ENCODE measurements around the gene LPP. TPM values are rescaled to one million over a fixed set of nuclear protein-coding genes. Genes with fewer than 3 reads are reported as not detected.

The LPP gene
- polyA plus RNA-seq, 2 of the 4 experiments (the other 2 are of a cell fraction): 11.0 to 30.8 TPM

DNA sequence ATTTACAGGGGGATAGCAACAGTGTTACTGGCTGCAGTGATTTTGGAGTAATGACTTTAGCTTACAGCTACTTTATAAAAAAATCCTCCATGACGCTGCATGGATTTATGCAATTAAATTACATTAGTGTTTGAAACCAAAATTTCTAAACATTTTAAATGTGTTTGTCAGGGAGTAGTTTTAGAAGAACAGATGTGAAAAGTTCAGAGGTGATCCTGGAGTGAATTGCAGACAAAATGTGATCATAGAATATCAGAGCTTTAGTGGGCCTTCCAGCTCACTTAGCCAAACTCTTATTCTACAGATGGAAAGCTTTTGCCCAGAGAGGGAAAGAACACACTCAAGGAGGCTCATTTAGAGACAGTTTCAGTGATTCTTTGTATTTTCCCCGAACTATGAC lies 376.3 kb downstream of the LPP start:
- DNase-seq (ENCODE audit: low read depth in 1 of 2, low spot score in 1 of 2) (no peak), ATAC-seq (no peak), FAIRE-seq (no peak)
- ChIA-PET CTCF (interaction anchor here (0.6 to 1.6 kb wide), 4 partner anchors 10 to 839 kb away, joined by 3 to 7 read pairs (median 4); no protein-coding TSS in a partner anchor), POLR2A (no interaction called here)
- no peak overlapping the region for H3K4me3 ChIP-seq
- H3K9me3 ChIP-seq: no peaks in the 10 kb centered on the region
- 96% methylated on average over 2 of the region's 2 CpGs for WGBS (ENCODE audit: missing lambda C conversion rate)
- no peak overlapping the region for H3K27ac ChIP-seq
- H3K4me2 ChIP-seq: no peak overlapping the region
- peaks cover 56% of the 10 kb centered on the region for H3K4me1 ChIP-seq
- no peak for TF ChIP-seq PHF8 (IDR thresholded peaks at IDR 0.05; ENCODE audit: borderline replicate concordance, low read depth)
- TF ChIP-seq, protein P1, sequence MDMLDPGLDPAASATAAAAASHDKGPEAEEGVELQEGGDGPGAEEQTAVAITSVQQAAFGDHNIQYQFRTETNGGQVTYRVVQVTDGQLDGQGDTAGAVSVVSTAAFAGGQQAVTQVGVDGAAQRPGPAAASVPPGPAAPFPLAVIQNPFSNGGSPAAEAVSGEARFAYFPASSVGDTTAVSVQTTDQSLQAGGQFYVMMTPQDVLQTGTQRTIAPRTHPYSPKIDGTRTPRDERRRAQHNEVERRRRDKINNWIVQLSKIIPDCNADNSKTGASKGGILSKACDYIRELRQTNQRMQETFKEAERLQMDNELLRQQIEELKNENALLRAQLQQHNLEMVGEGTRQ (IDR thresholded peaks at IDR 0.05): no peak
- TF ChIP-seq, protein P2, sequence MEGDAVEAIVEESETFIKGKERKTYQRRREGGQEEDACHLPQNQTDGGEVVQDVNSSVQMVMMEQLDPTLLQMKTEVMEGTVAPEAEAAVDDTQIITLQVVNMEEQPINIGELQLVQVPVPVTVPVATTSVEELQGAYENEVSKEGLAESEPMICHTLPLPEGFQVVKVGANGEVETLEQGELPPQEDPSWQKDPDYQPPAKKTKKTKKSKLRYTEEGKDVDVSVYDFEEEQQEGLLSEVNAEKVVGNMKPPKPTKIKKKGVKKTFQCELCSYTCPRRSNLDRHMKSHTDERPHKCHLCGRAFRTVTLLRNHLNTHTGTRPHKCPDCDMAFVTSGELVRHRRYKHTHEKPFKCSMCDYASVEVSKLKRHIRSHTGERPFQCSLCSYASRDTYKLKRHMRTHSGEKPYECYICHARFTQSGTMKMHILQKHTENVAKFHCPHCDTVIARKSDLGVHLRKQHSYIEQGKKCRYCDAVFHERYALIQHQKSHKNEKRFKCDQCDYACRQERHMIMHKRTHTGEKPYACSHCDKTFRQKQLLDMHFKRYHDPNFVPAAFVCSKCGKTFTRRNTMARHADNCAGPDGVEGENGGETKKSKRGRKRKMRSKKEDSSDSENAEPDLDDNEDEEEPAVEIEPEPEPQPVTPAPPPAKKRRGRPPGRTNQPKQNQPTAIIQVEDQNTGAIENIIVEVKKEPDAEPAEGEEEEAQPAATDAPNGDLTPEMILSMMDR (IDR thresholded peaks at IDR 0.05): no peak
- TF ChIP-seq, protein P3, sequence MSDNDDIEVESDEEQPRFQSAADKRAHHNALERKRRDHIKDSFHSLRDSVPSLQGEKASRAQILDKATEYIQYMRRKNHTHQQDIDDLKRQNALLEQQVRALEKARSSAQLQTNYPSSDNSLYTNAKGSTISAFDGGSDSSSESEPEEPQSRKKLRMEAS (IDR thresholded peaks at IDR 0.05): no peak
- TF ChIP-seq, protein P4, sequence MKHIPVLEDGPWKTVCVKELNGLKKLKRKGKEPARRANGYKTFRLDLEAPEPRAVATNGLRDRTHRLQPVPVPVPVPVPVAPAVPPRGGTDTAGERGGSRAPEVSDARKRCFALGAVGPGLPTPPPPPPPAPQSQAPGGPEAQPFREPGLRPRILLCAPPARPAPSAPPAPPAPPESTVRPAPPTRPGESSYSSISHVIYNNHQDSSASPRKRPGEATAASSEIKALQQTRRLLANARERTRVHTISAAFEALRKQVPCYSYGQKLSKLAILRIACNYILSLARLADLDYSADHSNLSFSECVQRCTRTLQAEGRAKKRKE (CRISPR knock-in tag; IDR thresholded peaks at IDR 0.05; ENCODE audit: low read depth): no peak
- TF ChIP-seq, protein P5, sequence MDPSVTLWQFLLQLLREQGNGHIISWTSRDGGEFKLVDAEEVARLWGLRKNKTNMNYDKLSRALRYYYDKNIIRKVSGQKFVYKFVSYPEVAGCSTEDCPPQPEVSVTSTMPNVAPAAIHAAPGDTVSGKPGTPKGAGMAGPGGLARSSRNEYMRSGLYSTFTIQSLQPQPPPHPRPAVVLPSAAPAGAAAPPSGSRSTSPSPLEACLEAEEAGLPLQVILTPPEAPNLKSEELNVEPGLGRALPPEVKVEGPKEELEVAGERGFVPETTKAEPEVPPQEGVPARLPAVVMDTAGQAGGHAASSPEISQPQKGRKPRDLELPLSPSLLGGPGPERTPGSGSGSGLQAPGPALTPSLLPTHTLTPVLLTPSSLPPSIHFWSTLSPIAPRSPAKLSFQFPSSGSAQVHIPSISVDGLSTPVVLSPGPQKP (IDR thresholded peaks at IDR 0.05; ENCODE audit: low read depth, low read length): no peak
- no peak for TF ChIP-seq GATA3 (IDR thresholded peaks at IDR 0.05; ENCODE audit: borderline replicate concordance)
- TF ChIP-seq RCOR1 (IDR thresholded peaks at IDR 0.05; ENCODE audit: low read depth, low read length): no peak
- TF ChIP-seq RNF2 (IDR thresholded peaks at IDR 0.05; ENCODE audit: borderline replicate concordance, low read depth): no peak
- no peak for TF ChIP-seq ESRRA (IDR thresholded peaks at IDR 0.05; ENCODE audit: borderline replicate concordance, low read length)
- TF ChIP-seq CEBPB (IDR thresholded peaks at IDR 0.05): no peak
- no peak for TF ChIP-seq BHLHE40 (IDR thresholded peaks at IDR 0.05; ENCODE audit: low read depth, low read length)
- no peak for TF ChIP-seq RFX5 (IDR thresholded peaks at IDR 0.05)
- no peak for TF ChIP-seq ZSCAN20 (CRISPR knock-in tag; IDR thresholded peaks at IDR 0.05)

DNA sequence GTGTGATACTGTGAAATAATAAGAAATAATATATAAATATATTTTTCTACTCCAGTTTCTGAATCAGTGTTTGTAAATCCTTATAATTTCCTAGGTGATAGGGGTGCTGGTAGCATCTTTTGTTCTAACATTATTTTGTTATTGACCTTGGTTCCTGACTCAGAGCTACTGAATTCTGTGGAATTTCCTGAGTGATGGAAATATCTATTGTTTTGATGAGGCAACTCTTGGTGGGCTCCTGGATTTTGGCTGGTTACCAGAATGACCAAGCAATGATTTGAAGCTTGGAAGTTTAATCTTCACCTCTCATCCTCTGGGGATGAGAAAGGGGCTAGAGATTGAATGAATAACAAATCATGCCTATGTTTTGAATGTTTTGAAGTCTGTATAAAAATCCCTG lies 377.3 kb downstream of the LPP start:
- no peak overlapping the region for H3K27ac ChIP-seq
- FAIRE-seq: no peak
- DNase-seq (ENCODE audit: low read depth in 1 of 2, low spot score in 1 of 2): no peak

DNA sequence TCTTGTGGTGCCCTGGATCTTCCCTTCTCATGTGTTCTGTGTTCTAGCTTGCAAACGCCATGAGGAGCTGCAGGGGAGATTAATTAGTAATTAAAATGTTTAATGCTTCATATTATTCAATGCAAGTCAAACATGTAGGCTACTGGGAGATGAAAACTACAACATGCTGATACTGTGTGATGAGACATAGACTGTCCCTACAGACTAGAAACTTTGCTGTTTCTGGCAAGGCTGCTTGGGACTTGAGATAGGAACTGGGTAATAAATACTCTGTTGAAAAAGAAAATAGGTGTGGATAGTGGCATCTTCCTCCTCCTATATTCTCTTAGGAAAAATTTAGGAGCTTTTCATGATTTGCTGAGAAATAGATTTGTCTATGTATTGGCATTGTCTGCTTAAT lies 379.2 kb downstream of the LPP start:
- DNase-seq (ENCODE audit: low read depth in 1 of 2, low spot score in 1 of 2) (no peak), FAIRE-seq (no peak), ATAC-seq (peak in 1 of 2 experiments; percentile 45; a peak in 2 of 6 replicates)
- peak overlapping the region; percentile 48; the same call in 2 of the 3 replicates for H3K4me2 ChIP-seq
- WGBS (ENCODE audit: missing lambda C conversion rate): 61% methylated on average over 1 of the region's 1 CpG
- peaks cover 44% of the 10 kb centered on the region for H3K4me1 ChIP-seq
- ChIA-PET POLR2A (no interaction called here), CTCF (interaction anchor here (1.5 kb wide), 1 partner anchor 421 kb away, joined by 5 read pairs; no protein-coding TSS in a partner anchor)
- H3K9me3 ChIP-seq: no peaks in the 10 kb centered on the region
- H3K27ac ChIP-seq: no peak overlapping the region
- H3K4me3 ChIP-seq: no peak overlapping the region
- no peak for TF ChIP-seq RARB (CRISPR knock-in tag; IDR thresholded peaks at IDR 0.05)
- no peak for TF ChIP-seq JUN (IDR thresholded peaks at IDR 0.05)
- no peak for TF ChIP-seq RFX5 (IDR thresholded peaks at IDR 0.05)
- TF ChIP-seq SMC3 (IDR thresholded peaks at IDR 0.05): no peak
- no peak for TF ChIP-seq HEYL (CRISPR knock-in tag; IDR thresholded peaks at IDR 0.05)
- no peak for TF ChIP-seq CBX8 (IDR thresholded peaks at IDR 0.05)
- TF ChIP-seq TP53 (CRISPR knock-in tag; IDR thresholded peaks at IDR 0.05): no peak
- no peak for TF ChIP-seq ZFP36 (IDR thresholded peaks at IDR 0.05; ENCODE audit: borderline replicate concordance, partially characterized antibody)
- TF ChIP-seq BHLHE40 (IDR thresholded peaks at IDR 0.05; ENCODE audit: low read depth, low read length): no peak
- no peak for TF ChIP-seq ESRRA (IDR thresholded peaks at IDR 0.05; ENCODE audit: borderline replicate concordance, low read length)
- TF ChIP-seq TFCP2L1 (CRISPR knock-in tag; IDR thresholded peaks at IDR 0.05): no peak
- TF ChIP-seq CEBPB (IDR thresholded peaks at IDR 0.05): no peak
- no peak for TF ChIP-seq KDM1A (IDR thresholded peaks at IDR 0.05; ENCODE audit: low read depth)
- no peak for TF ChIP-seq PHF8 (IDR thresholded peaks at IDR 0.05; ENCODE audit: borderline replicate concordance, low read depth)
- TF ChIP-seq GATA3 (IDR thresholded peaks at IDR 0.05; ENCODE audit: borderline replicate concordance): no peak
- no peak for TF ChIP-seq NR3C1 (IDR thresholded peaks at IDR 0.05)
- TF ChIP-seq RAD21 (conservative IDR thresholded peaks at IDR 0.05 in 1 of 2, IDR thresholded peaks at IDR 0.05 in 1 of 2): no peak

More for the DNA sequence above, 377.3 kb downstream of the LPP start:
- TF ChIP-seq, protein P5 (IDR thresholded peaks at IDR 0.05; ENCODE audit: low read depth, low read length): no peak
- TF ChIP-seq KDM5A (IDR thresholded peaks at IDR 0.05): no peak
- H3K9me3 ChIP-seq: no peaks in the 10 kb centered on the region
- H3K4me2 ChIP-seq: peak overlapping the region; percentile 29; the same call in 1 of the 3 replicates
- ATAC-seq: no peak
- H3K4me1 ChIP-seq: peaks cover 50% of the 10 kb centered on the region
- H3K4me3 ChIP-seq: no peak overlapping the region
- POLR2A ChIA-PET: no interaction called here
- CTCF ChIA-PET: interaction anchor here (1.1 to 1.6 kb wide), 2 partner anchors 11 to 16 kb away, joined by 3 to 7 read pairs; no protein-coding TSS in a partner anchor
